Measurements from ENCODE around the gene CLRN3. TPM values are rescaled to one million over a fixed set of nuclear protein-coding genes. Genes with fewer than 3 reads are reported as not detected.
A peak's percentile ranks its signal among the peaks of the same experiment; 100 is the strongest.

The CLRN3 gene
- total RNA-seq, 4 donors from 2014 or later = not detected

- 71% methylated on average over 13 of the region's 13 CpGs for WGBS
- H3K4me3 ChIP-seq = no peak overlapping the region
- no peaks in the 10 kb centered on the region for H3K36me3 ChIP-seq
- H3K27ac ChIP-seq = peak overlapping the region; percentile 1
- H3K27me3 ChIP-seq = peaks cover 10% of the 10 kb centered on the region
- DNase-seq (ENCODE audit: low spot score in 2 of 2) = no peak
- peaks cover 16% of the 10 kb centered on the region for H3K4me1 ChIP-seq
- H3K9me3 ChIP-seq = no peaks in the 10 kb centered on the region
- TF ChIP-seq CTCF (IDR thresholded peaks at IDR 0.05) = no peak
- no peak for TF ChIP-seq POLR2AphosphoS5 (IDR thresholded peaks at IDR 0.05)
- TF ChIP-seq EP300 (IDR thresholded peaks at IDR 0.05) = no peak
- no peak for TF ChIP-seq POLR2A (IDR thresholded peaks at IDR 0.05)
Observed at GRCh38 chr10:127888521-127889312, 4.0 kb downstream of the CLRN3 start.

- Histone ChIP-seq H3K9me3 (no peaks in the 10 kb centered on the region), H3K27me3 (peaks cover 10% of the 10 kb centered on the region), H3K4me1 (peaks cover 16% of the 10 kb centered on the region), H3K4me3 (no peak overlapping the region), H3K36me3 (no peaks in the 10 kb centered on the region), H3K27ac (no peak overlapping the region)
- 36% methylated on average over 15 of the region's 16 CpGs for WGBS
- no peak for DNase-seq (ENCODE audit: low spot score in 2 of 2)
- no peak for TF ChIP-seq POLR2A (IDR thresholded peaks at IDR 0.05)
- TF ChIP-seq POLR2AphosphoS5 (IDR thresholded peaks at IDR 0.05) = no peak
- no peak for TF ChIP-seq EP300 (IDR thresholded peaks at IDR 0.05)
- TF ChIP-seq CTCF (IDR thresholded peaks at IDR 0.05) = no peak
Observed at GRCh38 chr10:127887541-127888415, 5.0 kb downstream of the CLRN3 start.

- Histone ChIP-seq H3K36me3 (no peaks in the 10 kb centered on the region), H3K27me3 (peaks cover 10% of the 10 kb centered on the region), H3K9me3 (no peaks in the 10 kb centered on the region), H3K27ac (no peak overlapping the region), H3K4me1 (peaks cover 16% of the 10 kb centered on the region), H3K4me3 (no peak overlapping the region)
- TF ChIP-seq POLR2AphosphoS5 (IDR thresholded peaks at IDR 0.05) (no peak), CTCF (IDR thresholded peaks at IDR 0.05) (no peak), EP300 (IDR thresholded peaks at IDR 0.05) (no peak)
- WGBS = 82% methylated on average over 12 of the region's 12 CpGs
- no peak for DNase-seq (ENCODE audit: low spot score in 2 of 2)
Observed at GRCh38 chr10:127886371-127887051, 6.2 kb downstream of the CLRN3 start.

GRCh38 chr10:127884501-127884900 lies 8.2 kb downstream of the CLRN3 start:
- Histone ChIP-seq H3K4me3 (no peak overlapping the region), H3K4me1 (peaks cover 12% of the 10 kb centered on the region), H3K27ac (no peak overlapping the region), H3K27me3 (peaks cover 10% of the 10 kb centered on the region), H3K36me3 (no peaks in the 10 kb centered on the region), H3K9me3 (no peaks in the 10 kb centered on the region)
- no peak for DNase-seq (ENCODE audit: low spot score in 2 of 2)
- TF ChIP-seq EP300 (IDR thresholded peaks at IDR 0.05) (no peak), CTCF (IDR thresholded peaks at IDR 0.05) (no peak), POLR2A (IDR thresholded peaks at IDR 0.05) (no peak), POLR2AphosphoS5 (IDR thresholded peaks at IDR 0.05) (no peak)
- 86% methylated on average over 5 of the region's 5 CpGs for WGBS
